IPS DF 6.9 (cell line): Measurements from ENCODE around the gene GPC1.
"Not testable (repeated sequence)": the region's sequence is repeated elsewhere in the genome, so short reads cannot be mapped to it uniquely, and the experiment has no call there.

Experiments
- DNase-seq: peaks from one replicate; pipeline ENCODE4 v3.0.0-alpha.2; 2013; ENCODE audit warnings: low read depth, low spot score
- H3K27ac ChIP-seq: one replicate; pipeline ENCODE4 v1.5.1; 2013; ENCODE audit warnings: low read length, control low read depth
- H3K27me3 ChIP-seq: 2 replicates; pipeline ENCODE4 v1.6.1; 2013; ENCODE audit warnings: mild to moderate bottlenecking, low read length; ENCODE audit not compliant: control insufficient read depth, insufficient read depth
- H3K36me3 ChIP-seq: 2 replicates; pipeline ENCODE4 v1.6.1; 2013; ENCODE audit warnings: low read length; ENCODE audit not compliant: control insufficient read depth, insufficient read depth
- H3K4me1 ChIP-seq: 2 replicates; pipeline ENCODE4 v1.6.1; 2013; ENCODE audit warnings: low read length; ENCODE audit not compliant: control insufficient read depth, insufficient read depth
- H3K4me3 ChIP-seq: 2 replicates; pipeline ENCODE4 v1.5.1; 2013; ENCODE audit warnings: mild to moderate bottlenecking, low read length
- H3K9me3 ChIP-seq: 2 replicates; pipeline ENCODE4 v1.6.1; 2013; ENCODE audit warnings: low read length, inconsistent platforms; ENCODE audit not compliant: control insufficient read depth, insufficient read depth
- WGBS: extraction: QIAGEN DNeasy Blood & Tissue Kit; methylation state at CpG from one replicate; pipeline ENCODE4 v1.1.7; 2013; ENCODE audit warnings: mixed read lengths, missing lambda C conversion rate; ENCODE audit not compliant: insufficient read length, insufficient coverage; 5-methylcytosine and 5-hydroxymethylcytosine counted together

The GPC1 gene, protein sequence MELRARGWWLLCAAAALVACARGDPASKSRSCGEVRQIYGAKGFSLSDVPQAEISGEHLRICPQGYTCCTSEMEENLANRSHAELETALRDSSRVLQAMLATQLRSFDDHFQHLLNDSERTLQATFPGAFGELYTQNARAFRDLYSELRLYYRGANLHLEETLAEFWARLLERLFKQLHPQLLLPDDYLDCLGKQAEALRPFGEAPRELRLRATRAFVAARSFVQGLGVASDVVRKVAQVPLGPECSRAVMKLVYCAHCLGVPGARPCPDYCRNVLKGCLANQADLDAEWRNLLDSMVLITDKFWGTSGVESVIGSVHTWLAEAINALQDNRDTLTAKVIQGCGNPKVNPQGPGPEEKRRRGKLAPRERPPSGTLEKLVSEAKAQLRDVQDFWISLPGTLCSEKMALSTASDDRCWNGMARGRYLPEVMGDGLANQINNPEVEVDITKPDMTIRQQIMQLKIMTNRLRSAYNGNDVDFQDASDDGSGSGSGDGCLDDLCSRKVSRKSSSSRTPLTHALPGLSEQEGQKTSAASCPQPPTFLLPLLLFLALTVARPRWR

DNA sequence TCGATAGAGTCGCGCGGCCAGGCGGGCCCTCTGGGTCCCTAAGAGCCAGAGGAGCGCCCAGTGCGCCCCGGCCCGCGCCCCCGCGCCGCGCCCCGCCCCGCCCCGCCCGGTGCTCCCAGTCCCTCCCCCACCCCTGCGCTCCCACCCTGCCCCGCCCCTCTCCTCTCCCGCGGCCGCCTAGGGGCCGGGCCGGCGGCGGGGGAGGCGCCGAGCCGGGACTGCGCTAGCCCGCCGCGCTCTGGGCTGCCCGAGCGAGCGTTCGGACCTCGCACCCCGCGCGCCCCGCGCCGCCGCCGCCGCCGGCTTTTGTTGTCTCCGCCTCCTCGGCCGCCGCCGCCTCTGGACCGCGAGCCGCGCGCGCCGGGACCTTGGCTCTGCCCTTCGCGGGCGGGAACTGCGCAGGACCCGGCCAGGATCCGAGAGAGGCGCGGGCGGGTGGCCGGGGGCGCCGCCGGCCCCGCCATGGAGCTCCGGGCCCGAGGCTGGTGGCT, at the start of gene GPC1:
TSS of gene GPC1 (plus strand) at position 207 of the 491 bp plus-strand sequence. CDS start at position 463, 256 bp downstream.
- Histone ChIP-seq H3K4me1 (peaks cover 8% of the 10 kb centered on the region), H3K36me3 (no peaks in the 10 kb centered on the region), H3K27ac (no peak within 1 kb of the TSS), H3K27me3 (peaks cover 15% of the 10 kb centered on the region), H3K4me3 (peak within 1 kb of the TSS; percentile 80), H3K9me3 (no peaks in the 10 kb centered on the region)
- WGBS = no CpG with 5 or more reads among the region's 77 CpGs
- DNase-seq = no peak

DNA sequence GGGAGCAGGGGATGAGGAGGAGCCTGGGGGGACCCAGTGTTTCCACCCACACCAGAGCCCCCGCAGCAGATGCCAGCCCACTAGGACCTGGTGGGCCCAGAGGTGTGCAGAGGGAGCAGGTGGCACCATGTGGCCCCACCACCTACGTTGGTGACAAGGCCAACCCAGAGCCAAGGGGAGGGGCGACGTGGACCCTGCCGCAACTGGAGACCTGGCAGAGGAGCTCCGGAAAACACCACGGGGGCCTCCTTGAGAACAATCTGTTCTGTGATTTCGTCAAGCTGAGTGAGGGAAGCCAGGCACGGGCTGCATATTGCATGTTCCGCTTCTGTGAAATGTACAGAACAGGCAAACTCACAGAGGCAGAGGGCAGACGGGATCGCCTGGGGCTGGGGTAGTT, 49.1 kb upstream of the GPC1 start:
- Histone ChIP-seq H3K27ac (no peak overlapping the region), H3K4me1 (peaks cover 1% of the 10 kb centered on the region; the same call in 1 of the 2 replicates), H3K27me3 (no peaks in the 10 kb centered on the region), H3K4me3 (no peak overlapping the region), H3K9me3 (no peaks in the 10 kb centered on the region), H3K36me3 (no peaks in the 10 kb centered on the region)
- no CpG with 5 or more reads among the region's 12 CpGs for WGBS
- no peak for DNase-seq

DNA sequence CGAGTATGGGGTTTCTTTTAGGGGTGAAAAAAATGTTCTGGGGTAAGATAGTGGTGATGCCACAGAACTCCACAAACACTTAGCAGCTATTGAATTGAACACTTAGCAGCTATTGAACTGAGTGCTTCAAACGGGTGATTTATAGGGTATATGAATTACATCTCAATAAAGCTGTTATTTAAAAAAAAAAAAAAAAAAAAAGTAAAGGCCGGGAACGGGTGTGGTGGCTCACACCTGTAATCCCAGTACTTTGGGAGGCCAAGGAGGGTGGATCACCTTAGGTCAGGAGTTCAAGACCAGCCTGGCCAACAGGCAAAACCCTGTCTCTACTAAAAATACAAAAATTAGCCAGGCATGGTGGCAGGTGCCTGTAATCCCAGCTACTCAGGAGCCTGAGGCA, 48.7 kb upstream of the GPC1 start:
- H3K27ac ChIP-seq, H3K9me3 ChIP-seq, H3K27me3 ChIP-seq, H3K4me1 ChIP-seq, DNase-seq, H3K4me3 ChIP-seq, H3K36me3 ChIP-seq: not testable (repeated sequence)
- 100% methylated on average over 1 of the region's 4 CpGs for WGBS

DNA sequence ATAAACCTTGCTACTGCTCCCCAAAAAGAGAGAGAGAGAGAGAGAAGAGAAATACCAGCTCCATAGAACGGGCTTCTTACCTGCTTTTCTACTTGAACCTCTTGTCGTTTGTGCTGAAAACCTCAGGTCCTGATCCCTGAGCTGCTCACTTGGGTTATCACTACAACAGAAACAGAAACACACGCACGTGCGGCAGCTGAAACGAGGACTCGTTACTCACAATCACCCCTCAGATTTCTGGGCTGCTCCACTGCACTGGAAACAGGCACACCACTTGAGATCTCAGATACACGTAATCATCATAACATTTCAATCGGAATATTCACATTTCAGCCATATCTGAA, 48.2 kb upstream of the GPC1 start:
- no CpG with 5 or more reads among the region's 9 CpGs for WGBS
- H3K9me3 ChIP-seq = no peaks in the 10 kb centered on the region
- no peaks in the 10 kb centered on the region for H3K27me3 ChIP-seq
- H3K36me3 ChIP-seq = no peaks in the 10 kb centered on the region
- no peak overlapping the region for H3K27ac ChIP-seq
- H3K4me3 ChIP-seq = no peak overlapping the region
- H3K4me1 ChIP-seq = peaks cover 1% of the 10 kb centered on the region; the same call in 1 of the 2 replicates
- DNase-seq = no peak

DNA sequence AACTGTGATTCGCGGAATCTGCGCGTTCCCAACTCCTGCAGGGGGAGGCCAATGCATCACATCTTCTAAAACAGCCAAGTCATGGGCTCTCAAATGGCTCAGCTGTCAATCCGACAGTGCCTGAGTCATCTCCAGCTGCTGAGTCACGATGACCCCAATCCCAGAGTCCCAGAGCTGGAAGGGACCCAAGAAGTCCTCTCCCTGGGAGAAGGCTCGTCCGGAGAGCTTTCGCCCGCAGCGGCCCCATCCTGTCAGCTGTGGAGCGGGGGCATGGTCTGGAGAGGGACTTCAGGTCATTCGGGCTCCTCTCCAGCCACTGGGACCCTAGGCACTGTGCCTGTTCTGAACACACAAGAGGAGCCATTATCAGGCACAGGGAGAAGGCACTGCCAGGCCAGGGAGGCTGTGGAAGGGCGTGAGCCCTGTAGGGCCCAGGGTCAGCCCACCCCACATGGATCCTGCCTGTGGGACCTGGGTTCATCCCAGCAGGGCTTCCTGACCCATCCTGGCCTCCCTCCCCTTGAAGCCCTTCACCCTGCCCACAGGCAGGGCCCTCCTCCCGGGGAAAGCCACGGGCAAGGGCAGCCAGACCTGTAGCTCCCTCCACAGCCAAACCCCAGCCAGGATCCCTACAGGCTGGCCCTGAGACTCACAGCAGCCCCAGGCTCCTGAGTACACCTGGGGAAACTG, 47.6 kb upstream of the GPC1 start:
- Histone ChIP-seq H3K27ac (no peak overlapping the region), H3K9me3 (no peaks in the 10 kb centered on the region), H3K4me1 (peaks cover 1% of the 10 kb centered on the region; the same call in 1 of the 2 replicates), H3K36me3 (no peaks in the 10 kb centered on the region), H3K4me3 (no peak overlapping the region), H3K27me3 (no peaks in the 10 kb centered on the region)
- DNase-seq = no peak
- no CpG with 5 or more reads among the region's 16 CpGs for WGBS

DNA sequence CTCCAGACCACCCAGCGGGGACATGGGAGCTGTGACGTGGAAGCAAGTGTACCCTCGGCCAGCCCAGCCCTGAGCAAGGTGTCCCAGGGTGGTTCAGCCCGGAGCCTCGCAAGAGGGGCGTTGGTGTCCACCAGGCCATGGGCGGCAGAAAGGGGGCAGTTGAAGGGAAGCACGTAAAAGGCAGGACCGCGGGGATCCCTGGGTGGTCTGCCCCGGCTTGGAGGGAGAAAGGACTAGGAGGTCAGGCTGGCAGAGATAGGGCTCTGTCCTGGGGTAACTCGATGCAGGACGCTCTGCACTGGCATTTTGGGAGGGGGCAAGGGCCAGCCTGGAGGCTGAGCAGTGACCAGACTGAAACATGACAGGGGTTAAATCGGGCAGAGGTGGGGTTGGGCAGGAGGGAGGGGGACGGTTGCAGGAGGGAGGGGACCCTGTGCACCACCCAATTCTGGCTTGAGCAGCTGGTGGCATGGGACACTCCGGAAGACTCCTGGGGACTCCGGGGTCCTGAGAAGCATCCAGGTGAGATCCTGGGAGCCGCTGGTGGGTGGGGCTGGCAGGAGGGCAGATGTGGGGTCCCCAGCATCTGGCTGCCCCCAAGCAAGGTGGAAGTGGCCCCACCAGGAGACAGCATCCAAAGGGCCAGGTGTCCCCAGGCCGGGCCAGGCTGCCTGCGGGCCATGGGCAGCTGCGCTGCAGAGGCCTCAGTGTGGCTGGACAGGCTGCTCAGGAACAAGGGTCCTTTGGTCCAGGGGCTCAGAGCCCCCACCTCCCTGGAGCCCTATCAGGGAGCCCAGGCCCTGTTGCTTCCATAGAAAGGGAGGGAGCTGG, 46.8 kb upstream of the GPC1 start:
- Histone ChIP-seq H3K4me1 (peaks cover 1% of the 10 kb centered on the region; the same call in 1 of the 2 replicates), H3K27ac (no peak overlapping the region), H3K36me3 (no peaks in the 10 kb centered on the region), H3K4me3 (no peak overlapping the region), H3K27me3 (no peaks in the 10 kb centered on the region), H3K9me3 (no peaks in the 10 kb centered on the region)
- DNase-seq = no peak
- WGBS = no CpG with 5 or more reads among the region's 21 CpGs

DNA sequence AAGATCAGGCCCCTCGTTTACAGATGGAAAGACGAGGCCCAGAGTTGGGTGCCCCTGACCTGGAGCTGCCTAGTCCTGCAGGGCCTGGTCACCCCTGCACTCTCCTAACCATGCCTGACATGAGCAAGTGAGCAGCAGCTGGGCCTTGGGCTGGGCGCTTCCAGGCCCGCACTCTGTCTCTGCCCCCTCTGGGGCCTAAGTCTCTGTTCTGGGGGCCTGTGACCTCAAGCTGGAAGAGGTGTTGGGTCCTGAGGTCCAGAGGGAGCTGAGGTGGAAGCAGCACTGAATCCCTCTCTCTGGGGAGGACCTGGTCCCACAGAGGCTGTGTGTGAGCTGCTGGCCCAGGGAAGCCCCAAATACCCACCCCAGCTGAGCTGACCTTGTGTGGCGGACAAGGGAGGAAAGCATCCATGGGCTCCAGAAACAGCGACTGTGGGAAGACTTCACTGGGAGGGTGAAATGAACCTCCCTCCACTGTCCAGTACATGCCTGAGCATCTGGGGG, 46.1 kb upstream of the GPC1 start:
- H3K4me1 ChIP-seq = peaks cover 1% of the 10 kb centered on the region; the same call in 1 of the 2 replicates
- no peak for DNase-seq
- no peak overlapping the region for H3K27ac ChIP-seq
- H3K4me3 ChIP-seq = no peak overlapping the region
- no CpG with 5 or more reads among the region's 6 CpGs for WGBS
- no peaks in the 10 kb centered on the region for H3K36me3 ChIP-seq
- H3K9me3 ChIP-seq = no peaks in the 10 kb centered on the region
- no peaks in the 10 kb centered on the region for H3K27me3 ChIP-seq

DNA sequence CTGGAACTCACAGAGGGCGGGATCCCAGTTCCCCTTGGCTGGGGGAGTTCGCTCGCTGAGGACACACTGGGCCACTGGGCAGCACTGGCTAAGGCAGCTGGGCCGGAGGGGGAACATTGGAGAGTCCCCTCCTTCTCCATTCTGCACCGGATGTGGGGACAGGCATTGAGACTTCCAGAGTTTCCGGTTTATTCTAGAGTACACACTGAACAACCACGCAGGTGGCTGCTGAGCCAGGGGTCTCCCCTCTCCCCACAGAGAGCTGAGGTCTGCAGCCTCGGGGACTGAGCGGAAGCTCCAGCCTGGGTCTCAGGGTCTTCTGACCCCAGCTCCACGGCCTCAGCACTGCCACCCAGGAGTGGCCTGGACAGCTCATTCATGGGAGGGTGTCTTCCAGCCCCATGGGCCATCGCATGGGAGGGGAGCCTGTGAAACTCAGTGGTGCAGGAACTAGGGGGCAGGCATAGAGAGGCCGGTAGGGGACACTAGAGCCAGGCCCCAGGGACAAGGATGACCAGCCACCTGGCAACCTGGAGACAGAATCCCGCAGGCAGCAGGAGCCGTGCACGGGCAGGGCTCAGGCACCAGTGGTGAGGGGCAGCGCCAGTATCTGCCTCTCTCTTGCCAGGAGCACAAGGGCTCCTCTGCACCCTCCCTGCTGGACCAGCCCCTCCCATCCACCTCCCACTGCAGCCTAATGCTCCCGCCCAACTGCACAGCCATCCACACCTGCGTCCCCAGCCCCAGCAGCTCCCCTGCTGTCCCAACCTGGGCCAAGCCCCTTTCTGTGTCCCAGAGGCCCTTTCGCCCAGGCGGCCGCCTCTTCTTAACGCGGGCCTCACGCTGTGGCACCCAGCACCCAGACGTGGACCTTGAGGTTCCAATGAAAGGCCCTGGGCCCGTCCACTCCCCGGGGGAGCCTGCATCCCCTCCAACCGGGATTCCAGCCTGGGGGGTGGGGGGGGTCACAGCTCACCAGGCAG, 45.1 kb upstream of the GPC1 start:
- no peak overlapping the region for H3K4me3 ChIP-seq
- no peaks in the 10 kb centered on the region for H3K27me3 ChIP-seq
- H3K27ac ChIP-seq = no peak overlapping the region
- no CpG with 5 or more reads among the region's 28 CpGs for WGBS
- peaks cover 1% of the 10 kb centered on the region; the same call in 1 of the 2 replicates for H3K4me1 ChIP-seq
- no peak for DNase-seq
- H3K36me3 ChIP-seq = no peaks in the 10 kb centered on the region; the same call in 1 of the 2 replicates
- H3K9me3 ChIP-seq = no peaks in the 10 kb centered on the region
